ENCODE measurements around the gene DHX35.

DNA sequence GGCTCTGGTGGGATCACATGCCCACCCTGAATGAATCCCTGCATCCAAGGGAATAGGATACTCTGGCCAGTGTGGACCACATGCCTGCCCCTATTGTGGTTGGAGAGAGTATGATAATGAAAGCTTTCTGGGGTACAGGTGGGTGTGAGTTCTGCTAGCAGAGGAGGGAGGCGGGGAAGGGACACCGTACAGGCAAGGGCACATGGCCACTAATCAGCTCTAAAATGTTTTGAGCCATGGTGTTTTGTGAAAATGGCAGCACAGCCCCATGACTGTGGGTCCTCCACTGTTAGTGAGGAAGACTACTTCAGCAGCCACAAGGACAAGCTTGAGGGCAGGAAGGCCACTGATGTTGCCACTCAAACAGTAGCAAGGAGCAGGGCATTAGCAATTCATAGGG lies 11.9 kb upstream of the DHX35 start:
- TF ChIP-seq, protein P1, sequence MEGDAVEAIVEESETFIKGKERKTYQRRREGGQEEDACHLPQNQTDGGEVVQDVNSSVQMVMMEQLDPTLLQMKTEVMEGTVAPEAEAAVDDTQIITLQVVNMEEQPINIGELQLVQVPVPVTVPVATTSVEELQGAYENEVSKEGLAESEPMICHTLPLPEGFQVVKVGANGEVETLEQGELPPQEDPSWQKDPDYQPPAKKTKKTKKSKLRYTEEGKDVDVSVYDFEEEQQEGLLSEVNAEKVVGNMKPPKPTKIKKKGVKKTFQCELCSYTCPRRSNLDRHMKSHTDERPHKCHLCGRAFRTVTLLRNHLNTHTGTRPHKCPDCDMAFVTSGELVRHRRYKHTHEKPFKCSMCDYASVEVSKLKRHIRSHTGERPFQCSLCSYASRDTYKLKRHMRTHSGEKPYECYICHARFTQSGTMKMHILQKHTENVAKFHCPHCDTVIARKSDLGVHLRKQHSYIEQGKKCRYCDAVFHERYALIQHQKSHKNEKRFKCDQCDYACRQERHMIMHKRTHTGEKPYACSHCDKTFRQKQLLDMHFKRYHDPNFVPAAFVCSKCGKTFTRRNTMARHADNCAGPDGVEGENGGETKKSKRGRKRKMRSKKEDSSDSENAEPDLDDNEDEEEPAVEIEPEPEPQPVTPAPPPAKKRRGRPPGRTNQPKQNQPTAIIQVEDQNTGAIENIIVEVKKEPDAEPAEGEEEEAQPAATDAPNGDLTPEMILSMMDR (conservative IDR thresholded peaks at IDR 0.05) = no peak
- no peak for TF ChIP-seq EZH2 (IDR thresholded peaks at IDR 0.05; ENCODE audit: low read depth)
